PC-9 (cell line): ENCODE results near the gene MYO1B. TPM values are rescaled to one million over a fixed set of nuclear protein-coding genes. Genes with fewer than 3 reads are reported as not detected.
A peak's percentile ranks its signal among the peaks of the same experiment; 100 is the strongest.

Source experiments
- BruUV-seq: library from RNA; stranded (reverse); fragments of 400-500 nt; replicated peaks from 2 replicates; lab custom pipeline; 2021; lab: Mats Ljungman, UMichigan
- CTCF ChIA-PET: fragments of 300-600 bp; sonication (Branson Sonifier 250); formaldehyde crosslinking; loops from one replicate; lab custom pipeline; 2022; ENCODE audit warnings: antibody characterized with exemption; lab: Charles Lee
- POLR2A ChIA-PET: fragments of 300-600 bp; sonication (Branson Sonifier 250); formaldehyde crosslinking; loops from one replicate; lab custom pipeline; 2022; ENCODE audit warnings: antibody characterized with exemption; ENCODE audit not compliant: unreplicated experiment; lab: Charles Lee
- DNase-seq, 2 experiments: peaks; one replicate each; pipeline versions ENCODE4 v3.0.0 to v3.0.0-alpha.2; 2015 to 2022; ENCODE audit warnings: mixed read lengths in 1 of 2
- H2AFZ ChIP-seq: fragments of 200-600 bp; sonication (generic); 2 replicates; pipeline ENCODE4 v1.8.1; 2017; ENCODE audit warnings: antibody characterized with exemption
- H3F3A ChIP-seq: fragments of 200-600 bp; sonication (generic); 2 replicates; pipeline ENCODE4 v1.8.1; 2017; ENCODE audit warnings: antibody characterized with exemption, mild to moderate bottlenecking, low read depth; ENCODE audit not compliant: insufficient read depth
- H3K27ac ChIP-seq: fragments of 200-600 bp; sonication (generic); 2 replicates; pipeline ENCODE4 v1.6.1; 2016; ENCODE audit warnings: mixed run types
- H3K27me3 ChIP-seq: fragments of 200-600 bp; sonication (generic); 2 replicates; pipeline ENCODE4 v1.6.1; 2016; ENCODE audit warnings: low read depth, mixed run types; ENCODE audit not compliant: insufficient read depth
- H3K36me3 ChIP-seq: fragments of 200-600 bp; sonication (generic); 2 replicates; pipeline ENCODE4 v1.6.1; 2016; ENCODE audit warnings: low read depth, mixed run types
- H3K4me1 ChIP-seq: fragments of 200-600 bp; sonication (generic); replicated peaks from 2 replicates; pipeline ENCODE4 v1.6.1; 2016; ENCODE audit warnings: mixed run types; ENCODE audit not compliant: insufficient read depth
- H3K4me2 ChIP-seq: fragments of 200-600 bp; sonication (generic); 2 replicates; pipeline ENCODE4 v1.6.1; 2017; ENCODE audit warnings: mixed run types
- H3K4me3 ChIP-seq: fragments of 200-600 bp; sonication (generic); 2 replicates; pipeline ENCODE4 v1.6.1; 2016; ENCODE audit warnings: mixed run types
- H3K79me2 ChIP-seq: fragments of 200-600 bp; sonication (generic); 2 replicates; pipeline ENCODE4 v1.6.1; 2017; ENCODE audit warnings: low read depth, mixed run types
- H3K9me2 ChIP-seq: fragments of 200-600 bp; sonication (generic); 2 replicates; pipeline ENCODE4 v1.8.1; 2017; ENCODE audit warnings: mild to moderate bottlenecking; ENCODE audit not compliant: insufficient read depth
- H3K9me3 ChIP-seq: fragments of 200-600 bp; sonication (generic); 2 replicates; pipeline ENCODE4 v1.8.1; 2016; ENCODE audit warnings: low read depth; ENCODE audit not compliant: insufficient read depth
- H4K20me1 ChIP-seq: fragments of 200-600 bp; sonication (generic); 2 replicates; pipeline ENCODE4 v1.8.1; 2017; ENCODE audit not compliant: insufficient read depth
- EZH2 ChIP-seq: fragments of 200-600 bp; sonication (generic); IDR thresholded peaks from 2 replicates; pipeline ENCODE4 v1.8.0; 2017; ENCODE audit warnings: antibody characterized with exemption, low read depth
- intact Hi-C: fragments of 100-400 bp; cut with micrococcal nuclease; formaldehyde crosslinking; loops from one replicate; pipeline ENCODE4 v1.10.0; 2022; ENCODE audit not compliant: unreplicated experiment
- total RNA-seq: library from RNA; stranded (reverse); gene quantifications from 2 replicates; pipeline ENCODE4 v1.2.3, GENCODE V29; 2021
- TF ChIP-seq, protein P1 (sequence below): fragments of 200-600 bp; sonication (generic); conservative IDR thresholded peaks from 2 replicates; pipeline ENCODE4 v1.6.1; 2017; ENCODE audit warnings: mixed run types, antibody characterized with exemption, mild to moderate bottlenecking, moderate library complexity

MYO1B gene
- total RNA-seq, 1 experiment from 2014 or later, result 55.0 TPM

DNA sequence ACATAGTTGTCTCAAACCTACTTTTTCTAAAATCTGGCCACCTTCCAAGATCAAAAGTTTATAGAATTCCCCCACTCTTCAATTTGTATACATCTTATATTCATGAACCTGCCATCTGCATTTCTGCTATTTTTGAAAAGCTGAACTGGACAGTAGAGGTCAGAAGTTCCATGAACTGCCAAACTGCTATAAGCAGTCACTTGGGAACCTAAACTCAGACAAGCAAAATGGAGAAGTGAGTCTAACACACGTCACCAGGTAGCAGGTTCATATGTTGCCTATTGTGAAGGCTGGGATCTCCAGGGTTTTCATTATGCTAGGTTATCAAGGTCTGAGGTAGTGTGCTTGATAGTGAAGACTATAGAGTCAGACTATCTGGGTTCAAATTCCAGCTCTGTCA, 2.0 kb upstream of the MYO1B start:
- ChIA-PET CTCF (interaction anchor here (1.0 kb wide), 1 partner anchor 75 kb away, joined by 3 read pairs; no protein-coding TSS in a partner anchor), POLR2A (no interaction called here)

DNA sequence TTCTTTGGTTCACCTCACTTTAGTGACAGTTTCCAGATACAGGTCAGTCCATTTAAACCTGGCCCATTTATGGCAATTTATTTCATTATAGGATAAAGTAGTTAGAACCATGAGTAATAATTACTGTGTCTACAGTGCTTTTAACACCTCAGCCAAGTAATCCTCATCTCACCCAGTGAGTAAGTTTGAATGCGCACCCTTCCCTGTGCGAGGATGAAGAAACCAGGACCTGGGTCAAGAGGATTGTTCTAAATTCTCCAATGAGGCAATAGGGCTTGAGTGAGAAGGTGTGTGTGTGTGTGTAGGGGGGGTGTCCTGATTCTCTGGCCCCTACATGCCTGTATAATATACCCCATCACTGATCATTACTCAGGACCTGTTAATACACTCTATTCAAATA, 854 bp upstream of the MYO1B start:
- no peak for TF ChIP-seq EZH2
- H3K9me3 ChIP-seq, result no peaks in the 10 kb centered on the region
- peaks cover 12% of the 10 kb centered on the region; the same call in 1 of the 2 replicates for H3F3A ChIP-seq
- no peak overlapping the region for H3K27ac ChIP-seq
- peak overlapping the region; percentile 86 for H3K4me2 ChIP-seq
- DNase-seq, result no peak
- H3K79me2 ChIP-seq, result peaks cover 39% of the 10 kb centered on the region
- H3K36me3 ChIP-seq, result no peaks in the 10 kb centered on the region
- peak overlapping the region; percentile 92; the same call in 1 of the 2 replicates for H3K4me3 ChIP-seq
- H3K27me3 ChIP-seq, result no peaks in the 10 kb centered on the region
- no peak overlapping the region for H2AFZ ChIP-seq
- ChIA-PET CTCF (no interaction called here), POLR2A (no interaction called here)
- H3K4me1 ChIP-seq, result peaks cover 23% of the 10 kb centered on the region
- BruUV-seq, result no TSS peak
- H4K20me1 ChIP-seq, result no peaks in the 10 kb centered on the region
- intact Hi-C loops, result no loop called here
- H3K9me2 ChIP-seq, result 0 out of 2 replicates have a peak, but pooled peaks cover 3% of the 10 kb centered on the region

More for the DNA sequence above, 2.0 kb upstream of the MYO1B start:
- H3K36me3 ChIP-seq, result no peaks in the 10 kb centered on the region
- H3K27me3 ChIP-seq, result no peaks in the 10 kb centered on the region
- H2AFZ ChIP-seq, result no peak overlapping the region
- H3K27ac ChIP-seq, result no peak overlapping the region
- DNase-seq, result no peak
- H3F3A ChIP-seq, result peaks cover 11% of the 10 kb centered on the region; the same call in 1 of the 2 replicates
- H3K9me3 ChIP-seq, result no peaks in the 10 kb centered on the region
- H4K20me1 ChIP-seq, result no peaks in the 10 kb centered on the region
- BruUV-seq, result no TSS peak
- H3K4me2 ChIP-seq, result no peak overlapping the region
- no peak overlapping the region for H3K4me3 ChIP-seq
- peaks cover 23% of the 10 kb centered on the region for H3K4me1 ChIP-seq
- H3K79me2 ChIP-seq, result peaks cover 27% of the 10 kb centered on the region
- 0 out of 2 replicates have a peak, but pooled peaks cover 3% of the 10 kb centered on the region for H3K9me2 ChIP-seq
- TF ChIP-seq EZH2, result no peak
- TF ChIP-seq, protein P1, sequence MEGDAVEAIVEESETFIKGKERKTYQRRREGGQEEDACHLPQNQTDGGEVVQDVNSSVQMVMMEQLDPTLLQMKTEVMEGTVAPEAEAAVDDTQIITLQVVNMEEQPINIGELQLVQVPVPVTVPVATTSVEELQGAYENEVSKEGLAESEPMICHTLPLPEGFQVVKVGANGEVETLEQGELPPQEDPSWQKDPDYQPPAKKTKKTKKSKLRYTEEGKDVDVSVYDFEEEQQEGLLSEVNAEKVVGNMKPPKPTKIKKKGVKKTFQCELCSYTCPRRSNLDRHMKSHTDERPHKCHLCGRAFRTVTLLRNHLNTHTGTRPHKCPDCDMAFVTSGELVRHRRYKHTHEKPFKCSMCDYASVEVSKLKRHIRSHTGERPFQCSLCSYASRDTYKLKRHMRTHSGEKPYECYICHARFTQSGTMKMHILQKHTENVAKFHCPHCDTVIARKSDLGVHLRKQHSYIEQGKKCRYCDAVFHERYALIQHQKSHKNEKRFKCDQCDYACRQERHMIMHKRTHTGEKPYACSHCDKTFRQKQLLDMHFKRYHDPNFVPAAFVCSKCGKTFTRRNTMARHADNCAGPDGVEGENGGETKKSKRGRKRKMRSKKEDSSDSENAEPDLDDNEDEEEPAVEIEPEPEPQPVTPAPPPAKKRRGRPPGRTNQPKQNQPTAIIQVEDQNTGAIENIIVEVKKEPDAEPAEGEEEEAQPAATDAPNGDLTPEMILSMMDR, result no peak
- intact Hi-C loops, result no loop called here

- Histone ChIP-seq H3F3A (peaks cover 12% of the 10 kb centered on the region; the same call in 1 of the 2 replicates), H3K27me3 (no peaks in the 10 kb centered on the region), H4K20me1 (no peaks in the 10 kb centered on the region), H3K9me3 (no peaks in the 10 kb centered on the region), H3K4me1 (peaks cover 28% of the 10 kb centered on the region), H3K9me2 (no peaks in the 10 kb centered on the region), H2AFZ (peak overlapping the region; percentile 85), H3K27ac (peak overlapping the region; percentile 61), H3K4me2 (peak overlapping the region; percentile 86), H3K36me3 (no peaks in the 10 kb centered on the region), H3K4me3 (peak overlapping the region; percentile 92), H3K79me2 (peaks cover 55% of the 10 kb centered on the region)
- peak; percentile 49 to 50 for DNase-seq
- ChIA-PET CTCF (interaction anchor here (0.6 to 0.7 kb wide), 2 partner anchors 80 to 233 kb away, joined by 3 to 4 read pairs; no protein-coding TSS in a partner anchor), POLR2A (interaction anchor here (0.6 kb wide), 1 partner anchor 78 kb away, joined by 4 read pairs; no protein-coding TSS in a partner anchor)
- TF ChIP-seq EZH2, result no peak
- TF ChIP-seq, protein P1, result no peak
- no TSS peak for BruUV-seq
- intact Hi-C loops, result loop anchor here (1.0 to 5.0 kb wide), 4 partner anchors 27 to 255 kb away; no protein-coding TSS in a partner anchor
Measured at GRCh38 chr2:191245869-191246531, 796 bp downstream of the MYO1B start.
